ENCODE measurements around the gene CPNE7.
A peak's percentile ranks its signal among the peaks of the same experiment; 100 is the strongest.
"Not testable (repeated sequence)": the region's sequence is repeated elsewhere in the genome, so short reads cannot be mapped to it uniquely, and the experiment has no call there.

CPNE7 gene

DNA sequence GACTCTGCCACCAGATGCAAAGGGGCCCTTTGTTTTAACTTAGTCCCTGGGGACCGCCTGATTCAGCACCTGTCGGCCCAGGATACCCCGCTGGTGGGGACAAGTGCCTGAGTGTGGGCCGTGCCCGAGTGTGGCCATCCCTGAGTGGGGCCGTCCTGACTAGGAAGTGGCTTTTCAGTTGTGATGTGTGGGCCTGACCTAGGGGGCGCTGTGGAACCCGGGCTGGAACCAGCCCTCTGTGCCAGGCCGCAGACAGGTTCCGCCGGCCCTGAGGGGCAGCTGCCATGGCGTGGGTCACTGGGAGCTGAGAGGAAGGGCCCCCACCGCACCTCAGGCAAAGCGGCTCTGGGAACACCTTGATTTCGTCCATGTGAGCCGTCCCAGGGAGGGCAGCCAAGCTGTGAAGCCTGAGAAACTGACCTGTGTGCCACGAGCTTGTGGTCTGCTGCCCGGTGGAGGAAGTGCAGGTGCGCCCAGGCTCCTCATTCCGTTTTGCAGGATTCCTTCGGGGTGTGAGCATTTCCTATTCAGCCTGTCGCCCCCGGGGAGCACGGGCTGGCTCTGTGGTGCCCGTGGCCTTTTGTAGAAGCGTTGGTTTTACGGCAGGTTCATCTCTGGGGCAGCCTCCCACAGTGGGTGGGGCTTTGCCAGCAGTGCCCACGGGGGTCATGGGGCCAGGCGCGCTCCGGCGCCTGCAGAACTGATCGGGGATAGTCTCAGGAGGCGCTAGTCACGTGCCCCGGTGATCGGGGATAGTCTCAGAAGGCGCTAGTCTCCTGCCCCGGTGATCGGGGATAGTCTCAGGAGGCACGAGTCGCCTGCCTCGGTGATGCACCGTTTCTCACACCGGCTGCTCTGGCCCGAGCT, 9.8 kb upstream of the CPNE7 start:
- peak; percentile 63 for TF ChIP-seq CTCF (IDR thresholded peaks at IDR 0.05; ENCODE audit: low read depth, low read length)
- H3K4me3 ChIP-seq (replicated peaks in 1 of 2; ENCODE audit: low read depth in 2 of 2, low read length in 2 of 2) = peak overlapping the region in 1 of 2 donors; percentile 27
- DNase-seq (ENCODE audit: low read depth in 2 of 2) = peak; percentile 46 to 53

- H3K4me3 ChIP-seq (replicated peaks in 1 of 2; ENCODE audit: low read depth in 2 of 2, low read length in 2 of 2) = no peak overlapping the region
- TF ChIP-seq CTCF (IDR thresholded peaks at IDR 0.05; ENCODE audit: low read depth, low read length) = no peak
- DNase-seq (ENCODE audit: low read depth in 2 of 2) = no peak
Observed at GRCh38 chr16:89567656-89568594, 7.6 kb upstream of the CPNE7 start.

GRCh38 chr16:89569506-89570341, 5.8 kb upstream of the CPNE7 start:
- no peak for DNase-seq (ENCODE audit: low read depth in 2 of 2)
- TF ChIP-seq CTCF (IDR thresholded peaks at IDR 0.05; ENCODE audit: low read depth, low read length) = no peak
- H3K4me3 ChIP-seq (replicated peaks in 1 of 2; ENCODE audit: low read depth in 2 of 2, low read length in 2 of 2) = no peak overlapping the region

DNA sequence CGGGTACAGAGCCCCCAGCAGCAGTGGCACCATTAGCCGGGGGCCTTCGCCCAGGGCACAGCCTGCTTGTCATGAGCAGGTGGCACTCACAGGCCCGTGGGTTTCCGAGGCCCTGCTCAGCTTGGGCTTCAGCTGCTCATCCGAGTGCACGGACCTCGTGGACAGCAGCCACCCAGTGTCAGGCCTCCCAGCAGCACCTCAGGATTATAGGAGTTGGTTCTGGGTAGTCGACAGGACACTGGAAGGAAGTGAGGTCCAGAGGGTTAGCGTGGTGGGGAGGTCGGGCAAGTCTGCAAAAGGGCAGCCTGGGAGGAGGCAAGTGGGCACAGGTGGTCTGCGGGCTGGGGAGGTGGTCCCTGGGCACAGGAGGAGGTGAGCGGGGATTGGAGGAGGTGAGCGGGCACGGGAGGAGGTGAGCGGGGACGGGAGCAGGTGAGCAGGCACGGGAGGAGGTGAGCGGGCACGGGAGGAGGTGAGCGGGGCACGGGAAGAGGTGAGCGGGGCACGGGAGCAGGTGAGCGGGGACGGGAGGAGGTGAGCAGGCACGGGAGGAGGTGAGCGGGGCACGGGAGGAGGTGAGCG, 5.1 kb upstream of the CPNE7 start:
- H3K4me3 ChIP-seq (replicated peaks in 1 of 2; ENCODE audit: low read depth in 2 of 2, low read length in 2 of 2) = no peak overlapping the region
- TF ChIP-seq CTCF (IDR thresholded peaks at IDR 0.05; ENCODE audit: low read depth, low read length) = no peak
- no peak for DNase-seq (ENCODE audit: low read depth in 2 of 2)

DNA sequence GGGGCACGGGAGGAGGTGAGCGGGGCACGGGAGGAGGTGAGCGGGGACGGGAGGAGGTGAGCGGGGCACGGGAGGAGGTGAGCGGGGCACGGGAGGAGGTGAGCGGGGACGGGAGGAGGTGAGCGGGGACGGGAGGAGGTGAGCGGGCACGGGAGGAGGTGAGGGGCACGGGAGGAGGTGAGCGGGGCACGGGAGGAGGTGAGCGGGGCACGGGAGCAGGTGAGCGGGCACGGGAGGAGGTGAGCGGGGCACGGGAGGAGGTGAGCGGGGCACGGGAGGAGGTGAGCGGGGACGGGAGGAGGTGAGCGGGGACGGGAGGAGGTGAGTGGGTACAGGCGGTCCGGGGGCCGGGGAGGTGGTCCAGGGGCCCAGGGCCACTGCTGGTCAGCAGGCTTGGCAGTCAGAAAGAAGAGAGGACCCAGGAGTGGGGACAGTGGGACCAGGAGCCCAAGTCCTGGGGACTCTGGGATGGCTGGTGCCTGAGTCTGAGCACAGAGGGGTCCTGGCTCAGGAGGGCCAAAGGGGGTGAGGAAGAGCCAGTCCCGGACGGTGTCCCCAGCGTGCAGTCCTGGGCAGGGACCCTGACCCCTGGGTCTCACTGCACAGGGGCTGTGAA, 4.5 kb upstream of the CPNE7 start:
- not testable (repeated sequence) for H3K4me3 ChIP-seq (replicated peaks in 1 of 2; ENCODE audit: low read depth in 2 of 2, low read length in 2 of 2); DNase-seq (ENCODE audit: low read depth in 2 of 2)

DNA sequence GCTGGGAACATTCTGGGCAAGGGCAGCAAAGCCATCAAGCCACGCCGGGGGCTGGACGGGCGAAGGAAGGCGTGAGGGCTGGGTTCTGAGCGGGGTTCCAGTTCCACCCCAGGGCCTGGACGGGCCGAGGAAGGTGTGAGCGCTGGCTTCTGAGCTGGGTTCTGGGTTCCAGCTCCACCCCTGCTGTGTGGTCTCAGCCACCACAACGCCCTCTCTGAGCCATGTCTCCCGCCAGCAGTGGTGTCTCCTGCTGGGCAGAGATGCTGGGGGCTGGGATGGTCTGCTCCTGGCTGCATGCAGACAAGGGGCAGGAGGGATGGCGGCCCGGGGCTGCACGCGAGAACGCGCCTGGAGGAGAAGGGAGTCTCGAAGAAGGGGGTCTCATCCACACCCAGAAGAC, 3.9 kb upstream of the CPNE7 start:
- DNase-seq (ENCODE audit: low read depth in 2 of 2) = no peak
- no peak overlapping the region for H3K4me3 ChIP-seq (replicated peaks in 1 of 2; ENCODE audit: low read depth in 2 of 2, low read length in 2 of 2)
- no peak for TF ChIP-seq CTCF (IDR thresholded peaks at IDR 0.05; ENCODE audit: low read depth, low read length)
